Thoracic aorta (tissue), 2 donors: ENCODE measurements around the gene PPFIBP1. TPM values are rescaled to one million over a fixed set of nuclear protein-coding genes. Genes with fewer than 3 reads are reported as not detected.

Experiments used
- ATAC-seq: fragments of 150-250 bp; one replicate; pipeline ENCODE4 v1.8.0; 2017; ENCODE audit warnings: low read depth; ENCODE audit not compliant: insufficient number of reproducible peaks, low FRiP score
- DNase-seq: peaks from one replicate; pipeline ENCODE4 v3.0.0-alpha.2; 2020; ENCODE audit warnings: low spot score
- H3K27ac ChIP-seq, 2 donors: fragments of 200-600 bp; sonication (generic); 1 replicate in 1 of 2; 2 replicates in 1 of 2; pipeline ENCODE4 v1.5.1; 2016; ENCODE audit warnings: mild to moderate bottlenecking in 2 of 2, moderate library complexity in 2 of 2
- H3K27me3 ChIP-seq: fragments of 200-600 bp; sonication (generic); replicated peaks from 2 replicates; pipeline ENCODE4 v1.6.0; 2016; ENCODE audit warnings: mild to moderate bottlenecking; ENCODE audit not compliant: insufficient read depth
- H3K36me3 ChIP-seq: fragments of 200-600 bp; sonication (generic); one replicate; pipeline ENCODE4 v1.5.1; 2016
- H3K4me1 ChIP-seq, 2 donors: fragments of 200-600 bp; sonication (generic); 1 replicate in 1 of 2; 2 replicates in 1 of 2; pipeline versions ENCODE4 v1.5.1 to v1.6.0; 2016; ENCODE audit warnings: low read depth in 2 of 2, mild to moderate bottlenecking in 1 of 2; ENCODE audit not compliant: control insufficient read depth in 1 of 2
- H3K4me3 ChIP-seq: fragments of 200-600 bp; sonication (generic); 2 replicates; pipeline ENCODE4 v1.5.1; 2016; ENCODE audit warnings: mild to moderate bottlenecking
- H3K9me3 ChIP-seq: fragments of 200-600 bp; sonication (generic); 2 replicates; pipeline ENCODE4 v1.5.1; 2016
- total RNA-seq, 2 donors: library from RNA; depleted of rRNA; stranded (reverse); fragments of >200 nt; gene quantifications; one replicate each; pipeline versions ENCODE4 v1.1.0 to v1.2.3, GENCODE V29; 2016
- TF ChIP-seq, protein P1 (sequence below): fragments of 200-600 bp; sonication (generic); IDR thresholded peaks from one replicate; pipeline ENCODE4 v1.5.1; 2019; ENCODE audit warnings: antibody characterized with exemption

The PPFIBP1 gene
- total RNA-seq, 2 donors from 2014 or later, result 103 to 232 TPM

DNA sequence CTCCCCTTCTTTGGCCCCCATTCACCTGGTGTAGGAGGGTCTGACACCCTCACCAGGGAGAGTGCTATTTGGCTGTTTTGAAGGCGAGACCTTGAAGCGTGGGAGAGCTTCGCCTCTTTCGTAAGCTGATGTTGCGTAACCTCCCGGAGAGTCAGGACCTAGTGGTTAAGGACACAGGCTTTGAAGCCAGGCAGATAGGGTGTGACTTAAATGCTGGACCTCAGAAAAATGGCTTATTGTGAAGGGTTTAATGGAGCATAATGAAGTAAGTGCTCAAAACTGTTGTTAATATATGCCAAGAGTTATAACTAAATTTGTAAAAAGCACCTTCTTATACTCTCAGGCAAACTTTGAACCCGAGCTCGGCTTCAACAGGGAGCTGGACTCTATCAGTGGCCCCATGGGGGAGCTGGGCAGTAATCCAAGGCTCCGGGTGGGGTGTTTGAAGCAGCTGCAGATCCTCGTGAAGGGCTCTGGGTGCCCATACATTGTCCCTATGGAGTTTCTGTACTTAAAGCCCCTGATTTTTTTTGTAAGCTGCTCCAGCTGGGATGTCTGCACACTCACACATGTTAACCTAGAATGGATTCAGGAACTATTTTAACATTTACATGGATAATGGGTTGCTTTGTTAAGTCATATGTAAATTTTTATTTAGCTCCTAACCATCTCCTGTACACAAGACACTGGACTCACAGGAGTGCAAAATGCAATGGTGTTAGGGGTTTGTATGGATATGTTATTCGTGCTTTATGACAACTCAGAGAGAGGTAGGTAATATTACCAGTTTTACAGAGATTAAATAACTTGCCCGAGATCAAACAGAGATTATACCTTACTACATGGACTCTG, 26.0 kb downstream of the PPFIBP1 start:
- Histone ChIP-seq H3K9me3 (no peaks in the 10 kb centered on the region), H3K27ac (peak overlapping the region; percentile 78 to 79), H3K4me1 (peaks cover 65 to 95% of the 10 kb centered on the region in 2 donors), H3K4me3 (peak overlapping the region; percentile 50), H3K27me3 (no peaks in the 10 kb centered on the region), H3K36me3 (no peaks in the 10 kb centered on the region)
- peak; percentile 68 for DNase-seq
- peak; percentile 70 for ATAC-seq
- TF ChIP-seq, protein P1, sequence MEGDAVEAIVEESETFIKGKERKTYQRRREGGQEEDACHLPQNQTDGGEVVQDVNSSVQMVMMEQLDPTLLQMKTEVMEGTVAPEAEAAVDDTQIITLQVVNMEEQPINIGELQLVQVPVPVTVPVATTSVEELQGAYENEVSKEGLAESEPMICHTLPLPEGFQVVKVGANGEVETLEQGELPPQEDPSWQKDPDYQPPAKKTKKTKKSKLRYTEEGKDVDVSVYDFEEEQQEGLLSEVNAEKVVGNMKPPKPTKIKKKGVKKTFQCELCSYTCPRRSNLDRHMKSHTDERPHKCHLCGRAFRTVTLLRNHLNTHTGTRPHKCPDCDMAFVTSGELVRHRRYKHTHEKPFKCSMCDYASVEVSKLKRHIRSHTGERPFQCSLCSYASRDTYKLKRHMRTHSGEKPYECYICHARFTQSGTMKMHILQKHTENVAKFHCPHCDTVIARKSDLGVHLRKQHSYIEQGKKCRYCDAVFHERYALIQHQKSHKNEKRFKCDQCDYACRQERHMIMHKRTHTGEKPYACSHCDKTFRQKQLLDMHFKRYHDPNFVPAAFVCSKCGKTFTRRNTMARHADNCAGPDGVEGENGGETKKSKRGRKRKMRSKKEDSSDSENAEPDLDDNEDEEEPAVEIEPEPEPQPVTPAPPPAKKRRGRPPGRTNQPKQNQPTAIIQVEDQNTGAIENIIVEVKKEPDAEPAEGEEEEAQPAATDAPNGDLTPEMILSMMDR, result no peak

DNA sequence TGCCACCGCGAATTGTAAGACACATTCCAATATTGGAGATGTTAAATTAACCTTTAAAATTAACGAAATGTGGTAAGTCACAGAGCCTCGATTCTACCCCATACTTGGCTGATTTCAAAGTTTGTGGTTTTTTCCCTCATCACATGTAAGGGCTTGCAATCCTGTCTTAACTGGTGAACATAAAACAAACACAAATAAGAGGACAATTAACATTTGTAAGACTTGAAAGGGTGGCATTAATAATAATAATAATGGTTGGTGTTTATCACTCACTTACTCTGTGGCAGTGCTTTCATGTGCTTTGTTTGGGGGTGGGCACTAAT, 26.6 kb downstream of the PPFIBP1 start:
- no peak for ATAC-seq
- no peaks in the 10 kb centered on the region for H3K9me3 ChIP-seq
- H3K27ac ChIP-seq, result peak overlapping the region in 1 of 2 donors; percentile 78
- TF ChIP-seq, protein P1, result no peak
- H3K4me3 ChIP-seq, result no peak overlapping the region
- no peak for DNase-seq
- H3K27me3 ChIP-seq, result no peaks in the 10 kb centered on the region
- H3K36me3 ChIP-seq, result no peaks in the 10 kb centered on the region
- peaks cover 61 to 95% of the 10 kb centered on the region in 2 donors for H3K4me1 ChIP-seq

DNA sequence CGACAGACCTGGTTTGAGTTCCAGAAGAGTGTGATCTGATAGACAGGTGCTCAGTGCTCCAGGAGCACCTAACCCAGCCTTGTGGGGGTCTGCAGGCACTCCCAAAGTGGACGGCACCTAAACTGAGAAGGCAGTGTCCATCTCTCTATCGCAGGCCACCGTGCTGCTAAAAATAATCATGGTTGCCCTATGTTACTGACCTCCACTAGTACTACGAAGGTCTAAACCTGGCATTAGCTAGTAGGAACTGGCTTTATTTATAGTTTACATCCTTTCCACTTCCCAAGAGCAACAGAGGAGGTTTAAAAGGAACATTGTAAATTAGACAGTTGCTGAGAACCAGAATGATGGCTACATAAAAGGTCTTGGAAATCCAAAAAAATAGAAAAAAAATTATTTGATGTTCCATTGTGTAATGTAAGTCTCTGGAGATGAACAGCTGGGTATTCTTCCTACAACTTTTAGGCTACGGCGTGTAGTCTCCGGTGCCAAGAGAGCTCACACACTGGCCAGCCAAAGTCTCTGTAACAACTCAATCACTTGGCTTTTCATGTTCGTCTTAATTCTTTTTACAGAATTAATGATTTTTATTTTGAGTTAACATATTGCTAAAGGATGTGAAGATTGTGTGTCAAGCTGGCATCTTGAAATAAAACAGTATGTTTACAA, 27.3 kb downstream of the PPFIBP1 start:
- Histone ChIP-seq H3K27me3 (no peaks in the 10 kb centered on the region), H3K9me3 (no peaks in the 10 kb centered on the region), H3K4me1 (peaks cover 60 to 95% of the 10 kb centered on the region in 2 donors), H3K36me3 (no peaks in the 10 kb centered on the region), H3K4me3 (no peak overlapping the region), H3K27ac (peak overlapping the region; percentile 20 to 75)
- ATAC-seq (no peak), DNase-seq (no peak)
- TF ChIP-seq, protein P1, result no peak

DNA sequence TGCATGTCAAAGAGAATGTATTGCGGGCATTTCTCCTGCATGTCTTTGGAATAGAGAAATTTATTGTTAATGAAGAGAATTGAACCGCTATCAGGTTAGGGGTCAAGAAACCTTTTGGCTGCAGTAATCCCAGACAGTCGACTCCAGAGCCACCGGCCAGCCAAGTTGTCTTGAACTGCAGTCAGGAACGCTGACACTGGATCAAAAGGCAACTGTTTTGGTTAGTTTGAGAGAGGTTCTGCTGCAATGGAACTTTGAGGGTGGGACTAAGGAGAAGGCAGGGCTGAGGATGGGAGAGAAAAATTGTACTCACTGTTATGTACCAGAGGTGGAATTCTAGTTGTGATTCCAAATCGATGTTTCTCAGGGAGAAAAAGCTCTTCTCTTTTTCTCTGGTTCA, 28.2 kb downstream of the PPFIBP1 start:
- ATAC-seq (no peak), DNase-seq (no peak)
- no peaks in the 10 kb centered on the region for H3K9me3 ChIP-seq
- H3K4me1 ChIP-seq, result peaks cover 65 to 95% of the 10 kb centered on the region in 2 donors
- H3K36me3 ChIP-seq, result no peaks in the 10 kb centered on the region
- TF ChIP-seq, protein P1, result no peak
- H3K27ac ChIP-seq, result peak overlapping the region; percentile 24 to 75
- H3K27me3 ChIP-seq, result no peaks in the 10 kb centered on the region
- H3K4me3 ChIP-seq, result no peak overlapping the region

DNA sequence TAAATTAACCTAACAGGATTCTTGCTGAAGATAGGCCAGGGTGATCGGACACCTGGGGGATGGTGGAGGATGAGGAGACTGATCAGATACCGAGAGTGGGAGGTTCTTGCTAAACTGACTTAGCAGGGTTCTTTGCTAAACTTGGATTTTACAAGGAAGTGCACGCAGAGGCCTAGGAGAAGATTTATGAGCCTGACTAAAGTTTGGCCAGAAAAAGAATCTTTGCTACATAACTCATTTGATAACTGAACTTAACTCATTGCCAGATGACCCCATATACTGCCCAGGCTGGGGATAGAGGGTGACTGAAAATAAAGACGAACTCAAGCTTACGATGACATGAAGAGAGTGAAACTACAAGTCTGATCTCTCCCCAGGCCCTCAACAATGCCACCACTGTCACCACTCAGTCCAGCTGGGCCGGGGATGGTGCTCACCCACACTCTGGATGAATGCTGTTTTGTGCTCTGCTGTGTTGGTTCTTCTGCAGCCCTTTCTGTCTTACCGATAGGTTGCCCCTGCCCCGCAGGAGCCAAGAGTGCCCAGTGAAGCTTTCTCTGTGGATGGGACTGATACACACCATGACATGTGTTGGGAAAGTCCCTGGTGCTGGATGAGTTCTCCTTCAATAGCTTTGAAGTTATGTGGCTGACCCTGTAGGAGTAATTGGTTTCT, 29.0 kb downstream of the PPFIBP1 start:
- no peak for ATAC-seq
- peak overlapping the region; percentile 24 to 75 for H3K27ac ChIP-seq
- H3K4me1 ChIP-seq, result peaks cover 71 to 95% of the 10 kb centered on the region in 2 donors
- DNase-seq, result no peak
- H3K36me3 ChIP-seq, result no peaks in the 10 kb centered on the region
- TF ChIP-seq, protein P1, result no peak
- H3K4me3 ChIP-seq, result no peak overlapping the region
- H3K27me3 ChIP-seq, result no peaks in the 10 kb centered on the region
- no peaks in the 10 kb centered on the region for H3K9me3 ChIP-seq
